GM18502 (cell line): ENCODE data around the gene UNC79.

Experiments
- ATAC-seq: cut with Tn5 transposase; IDR thresholded peaks from one replicate; pipeline ENCODE4 v1.9.1; 2021; ENCODE audit warnings: mild to moderate bottlenecking; ENCODE audit not compliant: unreplicated experiment, poor library complexity

Gene UNC79

GRCh38 chr14:93702946-93703345 lies 272.2 kb downstream of the UNC79 start:
- ATAC-seq, result no peak

- ATAC-seq, result no peak
These were observed 273.2 kb downstream of the UNC79 start for GRCh38 chr14:93703941-93704340.

- no peak for ATAC-seq
These were observed 274.9 kb downstream of the UNC79 start for GRCh38 chr14:93705513-93706156.

- no peak for ATAC-seq
These were observed 275.7 kb downstream of the UNC79 start for GRCh38 chr14:93706360-93706955.

GRCh38 chr14:93707475-93707874 lies 276.7 kb downstream of the UNC79 start:
- no peak for ATAC-seq

- ATAC-seq, result no peak
These were observed 277.6 kb downstream of the UNC79 start for GRCh38 chr14:93708311-93708734.

GRCh38 chr14:93708800-93709199 lies 278.1 kb downstream of the UNC79 start:
- ATAC-seq, result no peak

GRCh38 chr14:93709249-93709648 lies 278.5 kb downstream of the UNC79 start:
- no peak for ATAC-seq

- ATAC-seq, result no peak
These were observed 281.5 kb downstream of the UNC79 start for GRCh38 chr14:93712079-93712837.

- no peak for ATAC-seq
These were observed 282.3 kb downstream of the UNC79 start for GRCh38 chr14:93712838-93713724.

GRCh38 chr14:93713726-93714405 lies 283.1 kb downstream of the UNC79 start:
- no peak for ATAC-seq

- no peak for ATAC-seq
These were observed 283.9 kb downstream of the UNC79 start for GRCh38 chr14:93714605-93715004.

GRCh38 chr14:93715279-93715927 lies 284.7 kb downstream of the UNC79 start:
- no peak for ATAC-seq

- no peak for ATAC-seq
These were observed 285.4 kb downstream of the UNC79 start for GRCh38 chr14:93716002-93716745.

GRCh38 chr14:93716746-93717667 lies 286.3 kb downstream of the UNC79 start:
- ATAC-seq, result no peak

- no peak for ATAC-seq
These were observed 287.1 kb downstream of the UNC79 start for GRCh38 chr14:93717668-93718320.

- ATAC-seq, result no peak
These were observed 288.5 kb downstream of the UNC79 start for GRCh38 chr14:93719256-93719655.
